Psoas muscle (tissue), 8 donors: ENCODE measurements around the gene NHLRC3. TPM values are rescaled to one million over a fixed set of nuclear protein-coding genes. Genes with fewer than 3 reads are reported as not detected.
"Not testable (repeated sequence)": the region's sequence is repeated elsewhere in the genome, so short reads cannot be mapped to it uniquely, and the experiment has no call there.

Experiments
- ATAC-seq, 4 donors: fragments of 200-7000 bp; cut with Tn5 transposase; one replicate each; pipeline ENCODE4 v1.9.1; 2020; ENCODE audit warnings: moderate library complexity in 3 of 4, mild to moderate bottlenecking in 2 of 4
- DNase-seq, 2 donors: peaks; one replicate each; pipeline ENCODE4 v3.0.0-alpha.2; 2020
- H3K27ac ChIP-seq: fragments of 200-600 bp; one replicate; pipeline ENCODE4 v1.8.0; 2022
- H3K27me3 ChIP-seq, 3 donors: fragments of 200-600 bp in 1 of 3; one replicate each; pipeline versions ENCODE4 v1.6.1 to v1.8.0; 2013 to 2022; ENCODE audit warnings: low read length in 2 of 3, mild to moderate bottlenecking in 2 of 3, moderate library complexity in 1 of 3; ENCODE audit not compliant: insufficient read depth in 3 of 3
- H3K36me3 ChIP-seq, 2 donors: fragments of 200-600 bp in 1 of 2; one replicate each; pipeline versions ENCODE4 v1.6.1 to v1.8.0; 2013 to 2022; ENCODE audit warnings: low read depth in 1 of 2, mild to moderate bottlenecking in 1 of 2, moderate library complexity in 1 of 2; ENCODE audit not compliant: insufficient read depth in 1 of 2
- H3K4me1 ChIP-seq: fragments of 200-600 bp; one replicate; pipeline ENCODE4 v1.8.0; 2022
- H3K4me3 ChIP-seq: fragments of 200-600 bp; one replicate; pipeline ENCODE4 v1.8.0; 2022; ENCODE audit warnings: mild to moderate bottlenecking
- H3K9me3 ChIP-seq: fragments of 200-600 bp; one replicate; pipeline ENCODE4 v1.8.0; 2022
- CTCF ChIP-seq: fragments of 200-600 bp; IDR thresholded peaks from one replicate; pipeline ENCODE4 v1.8.0; 2022; ENCODE audit warnings: antibody characterized with exemption
- whole genome bisulfite sequencing, 3 donors: extraction: QIAGEN DNeasy Blood & Tissue Kit; methylation state at CpG; one replicate each; pipeline versions ENCODE4 v1.1.6 to v1.1.7; 2013; 5-methylcytosine and 5-hydroxymethylcytosine counted together
- intact Hi-C, 2 donors: fragments of 100-400 bp; cut with DNase I; formaldehyde crosslinking; loops; one replicate each; pipeline versions ENCODE4 v1.11.0 to v1.14.2; 2022
- long read RNA-seq, 2 donors: library from polyadenylated mRNA; unstranded; transcript quantifications; one replicate each; pipeline ENCODE4 v2.0.0, GENCODE V29; 2021
- polyA plus RNA-seq, 3 donors: library from polyadenylated mRNA; stranded (reverse); fragments of 200-250 nt; gene quantifications; one replicate each; pipeline ENCODE4 v1.2.3, GENCODE V29; 2013
- total RNA-seq, 4 donors: library from RNA; stranded (reverse); fragmentation: NEBNext Ultra II Directional in 2 of 4; extraction: Animal tissue kit (Norgen Biotek cat#: 25700) in 2 of 4; gene quantifications; one replicate each; pipeline versions ENCODE4 v1.2.1 to v1.2.4, GENCODE V29; 2021 to 2023
- donor health status: healthy with polysubstance abuse.
- donor health status: DM: no; HTN: no; CAD: no; lungs with moderate emphysema.
- donor health status: Bipolar disorder and iron deficiency.
- donor health status: healthy.
- donor health status: DM: yes; HTN: yes; CAD: no.
- donor health status: DM: no; HTN: no; CAD: no.
- donor health status: DM: no; HTN: no; CAD: no.
- donor health status: DM: yes; HTN: yes; CAD: no.

NHLRC3 gene
- total RNA-seq (10 to 100 TPM in 1 of 4 donors, 1 to 10 TPM in 3; 7.2 to 10.1 (median 8.1) TPM), polyA plus RNA-seq (1 to 10 TPM; 3.4 to 9.3 (median 3.7) TPM)
- long read RNA-seq, donor 1, partial matches to known transcripts = 0 of 5 reads
- long read RNA-seq, donor 1, other reads (novel, unspliced or antisense) = 0 of 5 reads
- long read RNA-seq, donor 2, partial matches to known transcripts = 0 of 7 reads
- long read RNA-seq, donor 2, other reads (novel, unspliced or antisense) = 2 of 7 reads

- Histone ChIP-seq H3K9me3 (no peaks in the 10 kb centered on the region), H3K4me1 (peaks cover 31% of the 10 kb centered on the region), H3K4me3 (peak within 1 kb of the TSS; percentile 95), H3K27me3 (no peaks in the 10 kb centered on the region), H3K27ac (peak within 1 kb of the TSS; percentile 85), H3K36me3 (peaks cover 0 to 15% of the 10 kb centered on the region in 2 donors)
- WGBS, 3 donors = 0% methylated on average over 41 of the region's 41 CpGs
- DNase-seq = peak; percentile 92 to 97
- no peak for TF ChIP-seq CTCF
- intact Hi-C loops = loop anchor here in 1 of 2 donors (10.0 kb wide), 1 partner anchor 227 kb away; no protein-coding TSS in a partner anchor
- ATAC-seq = peak; percentile 93 to 96 (median 96)
These were observed at the start of gene NHLRC3, which contains the start of gene PROSER1 for GRCh38 chr13:39037880-39038568. Gene NHLRC3 (plus strand): TSS chr13:39038456. CDS start chr13:39038640, 184 bp downstream. Gene PROSER1 (minus strand): TSS chr13:39038089. CDS start chr13:39037242, 847 bp downstream.

GRCh38 chr13:38990693-38991092 is 47.6 kb upstream of the NHLRC3 start, which contains the start of gene STOML3:
Gene STOML3 (minus strand): TSS chr13:38990831. CDS start chr13:38990721, 110 bp downstream.
- no peak for ATAC-seq
- no peak within 1 kb of the TSS for H3K27ac ChIP-seq
- no peaks in the 10 kb centered on the region for H3K27me3 ChIP-seq
- TF ChIP-seq CTCF = no peak
- no peaks in the 10 kb centered on the region for H3K9me3 ChIP-seq
- H3K4me3 ChIP-seq = no peak within 1 kb of the TSS
- DNase-seq = no peak
- intact Hi-C loops = no loop called here
- H3K36me3 ChIP-seq = no peaks in the 10 kb centered on the region
- H3K4me1 ChIP-seq = no peaks in the 10 kb centered on the region

- Histone ChIP-seq H3K9me3 (no peaks in the 10 kb centered on the region), H3K27me3 (no peaks in the 10 kb centered on the region), H3K4me3 (no peak overlapping the region), H3K27ac (no peak overlapping the region), H3K36me3 (no peaks in the 10 kb centered on the region), H3K4me1 (no peaks in the 10 kb centered on the region)
- intact Hi-C loops = no loop called here
- ATAC-seq (no peak), DNase-seq (no peak)
- WGBS, 3 donors = 64 to 65% (median 64%) methylated on average over 4 of the region's 4 CpGs
- no peak for TF ChIP-seq CTCF
These were observed 44.9 kb upstream of the NHLRC3 start for GRCh38 chr13:38993381-38993780.

- DNase-seq (no peak), ATAC-seq (no peak)
- intact Hi-C loops = no loop called here
- no peaks in the 10 kb centered on the region for H3K27me3 ChIP-seq
- H3K9me3 ChIP-seq = no peaks in the 10 kb centered on the region
- no peak for TF ChIP-seq CTCF
- H3K27ac ChIP-seq = no peak overlapping the region
- no peak overlapping the region for H3K4me3 ChIP-seq
- WGBS, 3 donors = 73 to 77% (median 74%) methylated on average over 3 of the region's 3 CpGs
- no peaks in the 10 kb centered on the region for H3K36me3 ChIP-seq
- H3K4me1 ChIP-seq = no peaks in the 10 kb centered on the region
These were observed 39.5 kb upstream of the NHLRC3 start for GRCh38 chr13:38998739-38999138.

- ATAC-seq, H3K9me3 ChIP-seq, H3K27me3 ChIP-seq, intact Hi-C loops, H3K4me1 ChIP-seq, H3K4me3 ChIP-seq, DNase-seq, H3K27ac ChIP-seq: not testable (repeated sequence)
- peaks cover 0 to 30% of the 10 kb centered on the region in 2 donors for H3K36me3 ChIP-seq
- WGBS, 3 donors = 86 to 88% (median 88%) methylated on average over 25 to 29 of the region's 29 CpGs
These were observed 31.7 kb upstream of the NHLRC3 start for GRCh38 chr13:39006371-39007111.
